Measurements from ENCODE around the gene SERPINB6.
"Not testable (repeated sequence)": the region's sequence is repeated elsewhere in the genome, so short reads cannot be mapped to it uniquely, and the experiment has no call there.

SERPINB6 gene

DNA sequence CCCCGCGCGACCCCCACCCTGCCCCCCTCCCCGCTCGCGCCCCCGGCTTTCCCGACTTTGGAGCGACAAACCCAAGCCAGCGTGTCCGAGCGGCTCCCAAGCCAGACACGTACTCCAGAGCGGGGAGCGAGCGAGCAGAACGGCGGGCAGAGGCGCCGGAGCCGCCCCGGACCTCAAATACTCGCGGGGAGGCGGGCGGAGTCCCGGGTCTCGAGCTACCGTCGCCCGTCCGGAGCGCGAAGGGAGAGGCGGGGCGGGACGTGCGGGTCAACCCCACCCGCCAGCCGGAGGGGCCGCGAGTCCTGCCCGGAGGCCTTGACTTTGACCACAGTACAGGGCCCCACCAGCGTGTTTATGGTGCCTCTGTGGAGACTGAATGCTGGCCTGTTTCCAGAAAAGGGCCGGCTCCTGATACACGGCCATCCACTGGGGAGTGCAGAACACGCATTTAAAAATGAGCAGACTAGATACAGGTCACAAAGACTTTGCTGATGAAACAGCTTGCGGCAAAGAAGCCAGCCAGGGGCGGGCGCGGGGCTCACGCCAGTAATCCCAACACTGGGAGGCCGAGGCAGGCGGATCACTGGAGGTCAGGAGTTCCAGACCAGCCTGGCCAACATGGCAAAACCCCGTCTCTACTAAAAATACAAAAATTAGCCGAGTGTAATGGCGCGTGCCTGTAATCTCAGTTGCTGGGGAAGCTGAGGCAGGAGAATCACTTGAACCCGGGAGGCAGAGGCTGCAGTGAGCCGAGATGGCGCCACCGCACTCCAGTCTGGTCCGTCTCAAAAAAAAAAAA is at the start of gene SERPINB6:
TSS of gene SERPINB6 (minus strand) at position 148 of the 799 bp plus-strand sequence. CDS start 12,235 bp downstream, outside the sequence.
- DNase-seq, result peak; percentile 58

DNA sequence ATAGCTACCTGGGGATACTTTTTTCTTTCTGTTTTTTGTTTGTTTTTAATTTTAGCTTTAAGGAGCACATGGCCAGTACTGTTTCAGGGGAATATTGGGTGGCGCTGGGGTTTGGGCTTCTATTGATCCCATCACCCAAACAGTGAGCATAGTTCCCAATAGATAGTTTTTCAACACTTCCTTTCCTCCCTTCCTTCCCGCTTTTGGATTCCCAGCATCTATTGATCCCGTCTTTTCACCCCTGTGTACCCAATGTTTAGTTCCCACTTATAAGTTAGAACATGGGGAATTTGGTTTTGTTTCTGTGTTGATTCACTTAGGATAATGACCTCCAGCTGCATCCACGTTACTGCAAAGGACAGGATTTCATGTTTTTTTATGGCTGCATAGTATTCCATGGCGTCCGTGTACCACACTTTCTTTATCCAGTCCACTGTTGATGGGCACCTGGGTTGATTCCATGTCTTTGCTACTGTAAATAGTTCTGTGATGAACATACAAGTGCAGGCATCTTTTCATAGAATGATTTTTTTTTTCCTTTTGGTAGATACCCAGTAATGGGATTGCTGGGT is 48.5 kb upstream of the SERPINB6 start:
- no peak for DNase-seq

DNA sequence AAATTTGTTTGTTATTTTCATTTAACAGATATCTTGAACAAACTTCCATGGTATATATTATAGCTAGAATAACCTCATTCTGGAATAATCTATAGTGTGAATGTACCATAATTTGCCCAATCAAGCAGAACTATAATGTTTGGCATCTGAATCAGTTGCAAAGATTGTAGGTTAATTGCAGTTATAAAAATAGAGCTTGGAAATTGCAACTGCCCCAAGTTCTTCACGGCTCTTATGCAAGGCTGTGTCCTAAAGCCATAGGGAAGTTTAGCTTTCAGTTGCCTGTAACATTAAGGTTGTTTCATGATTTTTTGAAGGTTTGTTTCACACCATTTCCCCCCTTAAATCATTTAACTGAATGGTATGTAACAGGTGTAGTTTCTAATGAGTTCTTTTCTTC is 47.7 kb upstream of the SERPINB6 start:
- DNase-seq, result no peak

DNA sequence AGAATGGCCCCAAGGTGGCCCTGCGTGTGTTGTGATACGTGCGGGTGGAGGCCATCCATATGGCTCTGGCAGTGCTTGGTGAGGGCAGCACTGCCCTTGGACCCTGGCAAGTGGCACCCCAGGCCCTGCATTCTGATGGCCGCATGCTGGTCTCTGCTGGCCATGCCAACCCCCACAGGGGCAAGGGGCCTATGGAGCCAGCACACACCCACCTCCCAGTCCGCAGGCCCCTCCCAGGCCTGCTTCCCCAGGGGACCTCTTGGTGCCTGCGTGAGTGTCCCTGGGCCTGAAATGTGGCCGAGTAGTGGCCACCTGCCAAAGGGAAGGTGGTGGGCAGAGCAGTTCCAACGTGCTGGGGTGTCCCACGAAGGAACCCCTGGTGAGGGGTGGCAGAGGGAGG is 45.9 kb upstream of the SERPINB6 start:
- DNase-seq, result no peak

DNA sequence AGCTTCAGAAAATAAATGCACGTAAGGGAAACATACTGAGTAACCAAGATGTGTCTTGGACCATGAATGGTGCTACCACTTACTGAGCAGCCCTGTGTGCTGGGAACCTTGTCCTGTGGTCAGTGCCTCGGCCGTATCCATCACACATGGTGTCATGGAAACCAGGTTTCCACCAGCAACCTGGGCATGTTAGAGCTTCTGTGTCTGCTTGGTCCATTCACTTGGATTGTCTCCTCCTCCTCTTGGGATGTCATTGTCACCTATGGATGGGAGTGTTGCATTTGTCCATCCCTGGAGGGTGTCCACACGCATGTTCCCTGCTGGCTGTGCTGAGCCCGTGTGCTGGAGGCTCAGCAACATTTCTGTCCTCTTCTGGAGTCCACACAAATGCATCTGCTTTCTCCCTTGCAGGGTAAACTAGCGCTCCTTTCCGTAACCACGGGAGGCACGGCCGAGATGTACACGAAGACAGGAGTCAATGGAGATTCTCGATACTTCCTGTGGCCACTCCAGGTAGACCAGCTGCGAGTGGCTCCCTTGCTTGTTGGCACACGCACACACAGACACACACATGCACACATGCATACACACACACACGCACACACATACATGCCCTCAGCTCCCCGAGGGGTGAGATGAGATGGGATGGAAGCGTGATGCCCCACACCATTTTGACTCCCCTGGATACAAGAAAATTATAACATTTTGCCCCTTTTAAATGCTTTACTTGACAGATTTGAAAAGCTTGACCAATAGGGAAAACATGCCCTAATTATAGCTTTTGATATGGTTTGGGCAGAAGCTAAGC is 45.3 kb upstream of the SERPINB6 start:
- DNase-seq, result no peak

DNA sequence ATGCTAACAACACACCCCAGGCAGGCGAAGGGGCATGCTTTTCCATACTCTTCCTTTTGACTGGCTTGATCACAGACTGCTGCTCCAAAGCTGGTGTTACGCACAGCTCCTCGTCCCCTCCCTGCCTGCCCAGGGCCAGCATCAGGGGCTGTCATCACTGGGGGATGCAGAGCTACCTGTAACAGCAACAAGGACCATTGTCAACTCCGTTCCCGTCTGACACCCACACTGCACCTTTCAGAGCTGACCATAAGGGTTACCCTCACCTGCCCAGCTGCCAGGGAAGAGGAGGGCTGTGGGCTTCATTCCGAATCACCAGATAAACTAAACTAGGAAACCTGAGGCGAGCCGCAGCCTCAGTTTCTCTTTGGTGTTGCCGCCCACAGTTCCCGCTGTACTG is 43.8 kb upstream of the SERPINB6 start:
- DNase-seq, result no peak

DNA sequence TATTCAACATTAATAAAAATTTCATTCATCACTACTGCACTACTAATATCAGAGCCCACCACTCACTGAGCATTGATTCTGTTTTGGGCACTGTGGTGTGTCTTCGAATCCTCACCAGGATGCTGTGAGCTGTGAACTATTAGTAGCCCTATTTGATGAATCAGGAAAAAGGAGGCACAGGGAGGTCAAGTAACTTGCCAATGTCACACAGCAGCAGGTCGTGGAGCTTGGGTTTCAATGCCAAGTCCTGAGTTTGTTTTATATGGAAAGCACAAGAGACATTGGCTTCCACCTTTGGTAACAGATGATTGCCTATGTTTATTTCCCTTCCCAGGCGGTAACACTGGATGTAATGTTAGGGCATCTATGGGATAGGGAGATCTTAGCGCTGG is 43.3 kb upstream of the SERPINB6 start:
- no peak for DNase-seq

DNA sequence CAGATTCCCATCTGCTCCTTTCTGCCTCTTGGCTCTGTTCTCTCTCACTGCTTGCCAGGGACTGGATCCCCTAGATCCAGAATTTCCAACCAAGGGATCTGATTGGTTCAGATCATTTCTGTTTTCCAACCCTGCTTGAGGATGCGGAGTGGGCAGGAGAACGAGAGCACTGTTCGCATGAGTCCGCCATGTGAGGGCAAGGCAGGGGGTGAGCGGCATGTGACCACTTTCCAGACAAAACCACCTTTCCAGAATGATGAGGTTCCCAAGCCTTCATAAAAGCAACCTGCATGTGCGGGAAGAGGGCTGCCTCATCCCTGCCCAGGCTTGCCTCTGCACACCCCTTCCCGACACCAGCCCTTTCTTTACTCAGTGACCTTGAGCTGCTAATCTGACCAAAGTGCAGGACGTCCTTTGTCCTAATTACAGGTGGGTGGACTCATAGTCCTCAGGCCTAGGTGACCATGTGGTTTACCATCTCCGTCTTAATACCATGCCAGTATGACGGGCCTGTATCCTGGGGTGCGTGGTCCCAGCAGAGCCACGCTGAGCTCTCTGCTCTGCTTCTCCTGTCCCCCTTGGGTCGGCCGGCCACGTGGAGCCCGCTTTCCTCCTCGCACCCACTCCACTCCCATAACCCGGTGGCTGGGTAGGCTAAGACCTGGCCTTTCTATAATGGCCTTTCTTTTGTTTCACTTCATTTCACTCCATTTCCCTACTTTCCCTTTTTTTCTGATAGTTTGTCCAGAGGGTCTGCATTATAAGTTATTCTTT is 42.7 kb upstream of the SERPINB6 start:
- DNase-seq, result no peak

DNA sequence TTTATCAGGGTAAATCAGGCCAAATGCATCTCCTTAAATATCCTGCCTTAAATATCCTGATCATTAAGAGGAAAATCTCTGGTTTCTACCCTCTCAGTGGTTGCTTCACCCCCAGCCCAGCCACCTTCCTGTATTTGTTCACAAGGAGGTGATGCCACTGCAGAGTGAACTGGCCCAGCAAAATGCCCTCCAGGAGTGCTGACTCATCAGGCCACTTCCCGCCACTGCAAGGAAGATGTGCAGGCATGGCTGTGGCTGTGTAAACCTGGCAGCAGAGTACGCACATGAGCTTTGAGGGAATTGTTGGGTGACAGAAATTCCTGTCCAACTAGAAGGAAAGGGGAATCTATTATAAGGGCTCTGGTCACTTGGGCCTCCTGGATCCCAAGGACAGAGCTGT is 42.1 kb upstream of the SERPINB6 start:
- peak; percentile 40 for DNase-seq

DNA sequence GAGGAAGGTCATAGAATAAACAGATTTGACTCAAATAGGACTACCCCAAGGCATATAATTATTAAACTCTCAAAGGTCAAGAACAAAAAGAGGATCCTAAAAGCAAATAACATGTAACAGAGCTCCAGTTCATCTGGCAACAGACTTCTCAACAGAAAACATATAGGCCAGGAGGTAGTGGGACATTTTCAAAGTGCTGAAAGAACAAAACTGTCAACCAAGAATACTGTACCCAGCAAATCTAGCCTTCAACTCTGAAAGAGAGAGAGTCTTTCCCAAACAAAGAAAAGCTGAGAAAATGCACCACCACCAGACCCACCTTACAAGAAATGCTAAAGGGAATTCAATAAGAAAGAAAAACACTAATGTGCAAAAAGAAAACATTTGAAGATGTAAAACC is 40.2 kb upstream of the SERPINB6 start:
- DNase-seq, result no peak

DNA sequence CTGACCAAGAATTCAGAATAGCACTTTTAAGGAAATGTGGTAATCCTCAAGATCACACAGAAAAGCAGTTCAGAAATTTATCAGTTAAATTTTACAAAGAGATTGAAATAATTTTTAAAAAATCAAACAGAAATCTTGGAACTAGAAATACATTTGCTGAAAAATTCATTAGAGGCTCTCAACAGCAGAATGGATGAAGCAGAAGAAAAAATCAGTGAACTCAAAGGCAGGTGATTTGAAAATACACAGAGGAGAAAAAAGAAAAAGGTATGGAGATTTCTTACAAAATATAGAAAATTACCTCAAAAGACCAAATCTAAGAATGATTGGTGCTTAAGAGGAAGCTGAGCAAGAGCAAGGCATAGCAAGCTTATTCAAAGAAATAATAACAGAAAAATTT is 39.8 kb upstream of the SERPINB6 start:
- DNase-seq, result no peak

DNA sequence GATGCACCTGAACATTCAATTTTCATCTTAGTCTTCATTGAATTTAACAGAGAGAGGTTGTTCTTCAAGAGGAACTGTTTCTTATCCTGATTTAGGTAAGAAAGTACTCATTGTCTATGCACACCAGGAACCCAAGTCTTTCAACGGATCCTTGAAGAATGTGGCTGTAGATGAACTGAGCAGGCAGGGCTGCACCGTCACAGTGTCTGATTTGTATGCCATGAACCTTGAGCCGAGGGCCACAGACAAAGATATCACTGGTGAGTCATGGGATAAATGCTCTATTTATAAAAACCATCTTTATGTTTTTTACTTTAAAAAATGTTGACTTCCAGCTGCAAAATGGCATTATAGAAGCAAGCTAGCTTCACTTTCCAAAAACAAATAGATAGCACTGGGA is 38.6 kb upstream of the SERPINB6 start:
- no peak for DNase-seq

DNA sequence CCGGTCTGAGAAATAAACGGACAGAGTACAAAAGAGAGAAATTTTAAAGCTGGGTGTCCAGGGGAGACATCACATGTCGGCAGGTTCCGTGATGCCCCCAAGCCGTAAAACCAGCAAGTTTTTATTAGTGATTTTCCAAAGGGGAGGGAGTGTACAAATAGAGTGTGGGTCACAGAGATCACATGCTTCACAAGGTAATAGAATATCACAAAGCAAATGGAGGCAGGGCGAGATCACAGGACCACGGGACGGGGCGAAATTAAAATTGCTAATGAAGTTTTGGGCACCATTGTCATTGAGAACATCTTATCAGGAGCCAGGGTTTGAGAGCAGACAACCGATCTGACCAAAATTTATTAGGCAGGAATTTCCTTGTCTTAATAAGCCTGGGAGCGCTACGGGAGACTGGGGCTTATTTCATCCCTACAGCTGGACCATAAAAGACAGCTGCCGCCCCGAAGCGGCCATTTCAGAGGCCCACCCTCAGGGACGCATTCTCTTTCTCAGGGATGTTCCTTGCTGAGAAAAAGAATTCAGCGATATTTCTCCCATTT is 37.4 kb upstream of the SERPINB6 start:
- not testable (repeated sequence) for DNase-seq

DNA sequence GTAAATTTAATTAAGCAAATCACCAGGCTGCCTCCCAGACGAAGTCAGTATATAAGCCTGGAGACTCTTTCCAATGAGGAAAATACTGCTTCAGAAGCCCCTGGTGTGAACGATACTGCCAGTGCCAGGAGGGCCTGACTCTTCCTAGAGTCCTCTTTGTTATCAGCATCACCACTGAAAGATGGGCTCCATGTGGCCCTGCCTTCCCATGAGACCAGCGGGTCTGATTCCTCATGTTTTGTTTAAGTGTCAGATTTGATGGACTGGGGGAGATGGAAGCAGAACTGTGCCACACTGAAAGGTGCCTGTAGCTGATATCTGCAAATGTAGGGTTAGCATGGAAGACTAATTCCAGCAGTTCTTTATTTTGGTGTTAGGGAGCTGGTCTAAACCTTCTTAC is 36.2 kb upstream of the SERPINB6 start:
- no peak for DNase-seq

DNA sequence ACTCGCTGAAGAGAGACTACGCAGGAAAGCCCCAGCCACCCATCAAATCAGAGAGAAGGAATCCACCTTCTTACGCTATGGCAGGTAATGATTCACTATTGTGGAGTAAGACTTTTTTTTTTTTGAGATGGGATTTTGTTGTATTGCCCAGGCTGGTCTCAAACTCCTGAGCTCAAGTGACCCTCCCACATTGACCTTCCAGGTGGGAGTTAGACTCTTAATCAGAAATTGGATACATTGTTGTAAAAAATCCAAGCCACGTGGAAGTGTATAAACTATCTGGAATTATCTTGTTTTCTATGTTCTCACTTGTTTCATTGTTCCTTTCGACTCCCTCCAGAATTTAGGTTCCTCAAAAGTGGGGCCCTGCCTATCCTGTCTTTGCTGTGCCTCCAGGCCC is 35.1 kb upstream of the SERPINB6 start:
- no peak for DNase-seq

DNA sequence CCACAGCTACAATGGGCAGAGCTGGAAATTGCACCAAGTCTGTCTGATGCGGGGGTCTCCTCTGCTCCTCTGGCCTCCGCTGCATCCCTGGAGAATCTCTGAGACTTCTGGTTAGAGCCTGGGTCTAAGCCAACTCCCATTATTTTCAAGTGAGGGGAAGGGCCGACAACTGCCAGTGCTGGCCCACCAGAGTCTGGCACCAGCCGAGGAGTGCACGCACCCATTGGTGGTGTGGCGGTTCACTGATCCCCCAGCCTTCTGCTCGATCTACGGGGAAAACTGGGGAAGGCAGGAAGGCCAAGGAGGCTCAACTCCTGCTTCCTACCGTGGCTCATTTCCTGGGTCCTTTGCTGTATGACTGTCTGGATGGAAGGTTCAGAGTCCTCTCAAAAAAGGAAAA is 34.5 kb upstream of the SERPINB6 start:
- no peak for DNase-seq

DNA sequence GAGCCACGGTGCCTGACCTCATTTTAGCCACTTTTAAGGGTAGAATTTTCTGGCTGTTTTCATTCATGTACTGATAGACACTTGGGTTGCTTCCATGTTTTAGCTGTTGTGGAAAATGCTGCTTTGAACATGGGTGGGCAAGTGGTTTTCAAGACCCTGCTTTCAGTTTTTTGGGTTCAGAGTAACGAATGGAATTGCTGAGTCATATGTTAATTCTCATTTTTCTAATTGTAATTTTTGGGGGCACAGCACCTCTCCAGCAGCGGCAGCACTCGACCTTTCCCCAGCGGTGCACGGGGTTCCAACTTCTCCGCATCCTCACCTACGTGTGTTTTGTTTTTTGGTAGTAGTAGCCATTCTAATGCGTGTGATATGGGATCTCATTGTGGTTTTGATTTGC is 33.7 kb upstream of the SERPINB6 start:
- no peak for DNase-seq

DNA sequence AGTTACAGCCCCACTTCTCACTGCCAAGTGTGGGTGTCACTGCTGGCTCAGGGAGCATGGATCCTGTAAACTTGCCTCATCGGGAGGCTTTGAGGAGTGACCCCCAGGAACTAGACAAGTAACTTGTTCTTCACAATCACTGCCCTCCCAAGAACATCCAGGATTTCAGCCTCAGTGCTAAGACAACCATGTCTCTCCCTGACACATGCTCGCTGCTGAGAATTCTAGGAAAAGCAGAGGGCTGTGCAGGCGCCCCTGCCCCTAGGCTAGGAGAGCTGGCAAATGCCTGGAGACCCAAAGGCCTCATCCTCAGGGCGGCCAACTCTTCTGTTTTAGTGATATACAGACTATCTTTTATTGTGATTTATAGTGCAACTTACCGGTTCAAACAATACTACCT is 31.9 kb upstream of the SERPINB6 start:
- not testable (repeated sequence) for DNase-seq

DNA sequence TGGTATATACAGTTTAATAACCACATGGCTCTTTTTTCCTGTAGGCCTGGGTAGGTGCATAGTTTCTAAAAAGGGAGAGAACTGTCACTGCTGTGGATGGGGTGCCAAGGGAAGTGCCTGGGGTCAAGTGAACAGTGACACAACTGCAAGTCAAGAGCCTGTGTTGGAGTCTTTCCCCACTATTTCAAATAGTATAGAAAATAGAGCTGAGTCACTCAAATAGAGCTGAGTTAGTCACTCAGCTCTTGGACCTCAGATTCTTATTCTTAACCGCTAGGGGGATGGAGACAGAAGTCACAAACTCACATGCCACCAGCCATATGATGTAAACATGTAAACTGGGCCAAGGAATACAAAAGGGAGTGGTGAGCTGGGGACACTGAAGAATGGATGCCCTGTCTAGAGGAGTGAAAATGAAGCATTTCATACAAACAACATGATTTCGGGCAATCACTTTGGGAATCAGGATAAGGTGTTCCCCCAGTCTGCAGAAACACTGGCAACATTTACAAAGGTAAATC is 30.5 kb upstream of the SERPINB6 start:
- DNase-seq, result peak; percentile 22

DNA sequence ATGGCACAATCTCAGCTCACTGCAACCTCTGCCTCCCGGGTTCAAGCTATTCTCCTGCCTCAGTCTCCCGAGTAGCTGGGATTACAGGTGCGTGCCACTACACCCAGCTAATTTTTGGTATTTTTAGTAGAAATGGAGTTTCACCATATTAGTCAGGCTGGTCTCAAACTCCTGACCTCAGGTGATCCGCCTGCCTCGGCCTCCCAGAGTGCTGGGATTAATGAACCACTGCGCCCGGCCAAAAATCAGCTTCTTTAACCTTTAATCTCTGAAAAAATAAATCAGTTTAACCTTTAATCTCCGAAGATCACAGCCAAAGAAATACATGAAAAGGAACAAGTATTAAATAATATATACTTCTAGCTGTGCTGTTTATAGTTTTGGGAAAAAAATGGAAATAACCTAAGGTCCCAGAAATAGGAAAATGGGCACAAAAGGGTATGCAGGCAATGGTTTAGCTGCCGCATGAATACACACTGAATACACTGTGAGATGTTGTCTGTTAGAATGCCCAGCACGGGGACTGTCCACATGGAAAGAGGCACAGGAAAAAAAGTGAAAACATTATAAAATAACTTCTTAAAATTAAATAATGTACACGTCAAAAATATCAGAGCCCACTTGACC is 29.9 kb upstream of the SERPINB6 start:
- no peak for DNase-seq

DNA sequence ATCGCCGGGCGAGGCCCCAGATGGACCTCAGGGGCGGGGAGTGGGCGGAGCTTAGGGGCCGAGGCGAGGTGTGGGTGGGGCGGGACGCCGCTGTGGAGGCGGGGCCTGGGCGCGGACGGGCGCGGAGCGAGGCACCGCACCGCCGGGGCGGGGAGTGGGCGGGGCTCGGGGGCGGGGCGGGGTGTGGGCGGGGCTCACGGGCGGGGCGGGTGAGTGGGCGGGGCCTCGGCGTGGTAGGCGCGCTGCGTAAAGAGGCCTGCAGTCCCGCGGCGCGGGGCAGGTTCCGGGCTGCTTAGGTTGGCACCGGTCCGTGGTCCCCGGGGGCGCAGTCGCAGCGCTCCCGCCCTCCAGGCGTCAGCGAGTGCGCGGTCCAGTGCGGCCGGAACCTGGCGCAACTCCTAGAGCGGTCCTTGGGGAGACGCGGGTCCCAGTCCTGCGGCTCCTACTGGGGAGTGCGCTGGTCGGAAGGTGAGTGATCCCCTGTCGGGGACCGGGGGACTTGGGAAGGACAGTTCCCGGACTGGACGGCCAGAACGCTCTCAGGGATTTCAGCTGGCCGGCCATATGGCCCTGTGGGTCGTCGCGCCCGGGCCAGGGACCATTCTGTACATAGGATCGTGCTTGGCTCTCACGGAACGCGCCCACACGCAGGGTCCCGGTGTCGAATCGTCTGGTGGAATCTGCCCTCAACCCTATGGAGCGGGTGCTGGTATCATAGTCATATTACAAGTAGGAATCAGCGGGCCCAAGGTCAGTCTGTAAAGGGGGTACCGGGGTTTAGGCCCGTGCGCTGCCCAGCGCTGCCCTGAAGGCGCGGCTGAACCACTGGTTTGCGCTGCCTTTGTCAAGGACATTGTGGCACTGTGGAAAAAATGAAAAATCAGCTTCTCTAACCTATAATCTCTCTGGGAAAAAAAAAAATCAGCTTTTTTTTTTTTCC is 28.5 kb upstream of the SERPINB6 start, which contains the start of gene NQO2:
TSS of gene NQO2 (plus strand) at position 277 of the 940 bp plus-strand sequence. CDS start 6,659 bp downstream, outside the sequence.
- peak; percentile 94 for DNase-seq

Data from CD4-positive, alpha-beta T cell treated with Interleukin-6 for 4 hours (primary cell).